Activated CD4-positive, alpha-beta T cell treated with anti-CD3 and anti-CD28 coated beads, Interleukin-2, amount 50 U/mL, for 1 hour (primary cell): ENCODE measurements around the gene SHFL.

Experiments
- DNase-seq: peaks from one replicate; pipeline ENCODE4 v3.0.0-alpha.2; 2020

SHFL gene

GRCh38 chr19:10135551-10136334 lies 49.6 kb downstream of the SHFL start:
- DNase-seq: no peak

DNA sequence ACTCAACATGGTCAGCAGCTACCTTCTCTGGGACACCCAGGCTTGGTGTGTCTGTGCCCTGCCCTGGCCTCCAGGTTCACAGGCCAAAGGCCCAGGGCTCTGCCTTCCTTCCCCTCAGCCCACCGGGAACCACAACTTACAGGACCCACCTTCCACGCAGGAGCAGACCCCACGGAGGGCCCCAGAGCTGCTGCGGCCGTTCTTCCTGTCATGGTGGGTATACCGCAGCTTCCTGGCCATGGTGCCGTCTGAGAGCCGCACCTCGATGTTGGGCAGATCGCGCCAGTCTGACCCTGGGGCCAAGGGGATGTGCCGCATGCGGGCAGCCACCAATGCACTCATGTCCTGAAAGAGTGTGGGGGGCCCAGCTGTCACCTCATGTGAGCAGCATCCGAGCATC lies 50.8 kb downstream of the SHFL start:
- DNase-seq: no peak

GRCh38 chr19:10137751-10138682 lies 51.9 kb downstream of the SHFL start:
- no peak for DNase-seq

DNA sequence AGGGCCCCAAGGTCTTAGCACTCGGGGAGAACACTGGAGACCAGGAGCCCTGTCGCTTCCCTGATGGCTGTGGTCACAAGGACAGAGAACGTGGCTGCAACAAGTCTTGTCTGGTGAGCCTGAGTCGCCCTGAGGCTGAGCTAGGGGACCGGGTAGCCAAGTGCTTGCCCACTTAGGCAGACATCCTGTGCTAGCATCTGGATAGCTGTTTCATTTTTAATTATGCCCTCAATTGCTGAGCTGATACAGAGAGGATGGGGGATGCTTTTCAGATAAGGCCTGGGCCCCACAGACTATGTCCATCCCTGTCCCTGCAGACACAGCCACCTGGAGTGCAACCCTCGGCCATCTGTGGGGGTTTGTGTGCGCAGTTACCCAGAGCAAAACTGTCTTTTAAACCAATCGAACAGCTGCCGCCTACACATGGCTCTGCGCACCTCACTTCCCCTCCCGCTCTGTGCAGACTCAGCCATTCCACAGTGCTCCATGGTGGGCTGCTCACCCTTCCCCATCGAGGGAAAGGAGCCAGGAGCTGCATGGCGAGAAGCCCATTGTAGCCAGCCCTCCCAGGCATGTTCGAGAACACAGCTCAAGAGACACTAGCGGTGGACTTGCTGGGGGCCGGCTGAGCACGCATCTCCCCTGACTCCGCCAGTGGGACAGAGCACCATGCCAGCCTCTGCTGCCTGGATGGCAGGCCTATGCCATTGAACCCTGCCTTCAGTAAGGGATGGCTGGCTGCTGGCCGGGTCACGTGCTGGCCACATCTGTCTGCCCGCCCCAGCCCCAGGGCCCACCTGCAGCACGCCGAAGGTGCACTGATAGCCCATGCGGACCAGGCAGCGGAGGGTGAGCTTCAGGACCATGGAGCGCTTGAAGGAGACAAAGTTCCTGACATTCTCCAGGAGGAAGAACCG lies 53.0 kb downstream of the SHFL start:
- DNase-seq: no peak

DNA sequence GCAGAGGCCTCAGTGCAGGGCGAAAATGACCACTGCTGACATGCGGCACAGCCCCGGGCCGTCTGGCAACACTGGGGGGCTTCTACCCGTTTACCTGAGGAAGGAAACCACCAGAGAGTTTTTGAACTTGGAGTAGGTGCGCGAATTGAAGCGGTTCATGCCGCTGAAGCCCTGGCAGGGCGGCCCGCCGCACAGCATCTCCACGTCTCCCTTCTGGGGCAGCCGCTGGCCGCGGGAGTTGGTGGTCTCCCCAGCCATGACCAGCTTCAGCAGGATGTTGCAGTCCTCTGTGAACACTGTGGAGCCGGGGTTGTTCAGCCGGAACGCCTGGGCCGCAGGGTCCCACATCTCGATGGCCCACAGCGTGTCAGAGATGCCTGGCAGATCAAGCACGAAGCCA lies 53.8 kb downstream of the SHFL start:
- DNase-seq: no peak

DNA sequence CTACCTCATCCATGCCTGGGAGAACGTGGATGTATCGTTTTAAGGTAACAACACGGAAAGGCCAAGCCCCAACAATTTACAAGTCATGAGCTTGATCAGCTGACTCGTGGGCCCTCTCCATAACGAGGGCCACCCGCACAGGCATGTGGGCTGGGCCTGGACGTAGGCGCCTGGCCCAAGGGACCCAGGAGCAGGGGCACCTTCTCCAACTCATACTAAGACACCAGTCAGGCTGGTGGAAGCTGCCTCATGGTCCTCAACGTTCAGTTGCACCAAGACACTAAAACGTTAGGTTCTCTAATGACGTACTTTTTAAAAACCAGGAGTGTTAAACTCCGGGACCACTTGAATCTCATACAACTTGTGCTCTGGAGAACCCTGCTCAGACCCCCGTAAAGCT lies 55.4 kb downstream of the SHFL start:
- no peak for DNase-seq

GRCh38 chr19:10141973-10142372 lies 55.9 kb downstream of the SHFL start:
- DNase-seq: no peak
